ENCODE results near the gene MAP3K3.

DNA sequence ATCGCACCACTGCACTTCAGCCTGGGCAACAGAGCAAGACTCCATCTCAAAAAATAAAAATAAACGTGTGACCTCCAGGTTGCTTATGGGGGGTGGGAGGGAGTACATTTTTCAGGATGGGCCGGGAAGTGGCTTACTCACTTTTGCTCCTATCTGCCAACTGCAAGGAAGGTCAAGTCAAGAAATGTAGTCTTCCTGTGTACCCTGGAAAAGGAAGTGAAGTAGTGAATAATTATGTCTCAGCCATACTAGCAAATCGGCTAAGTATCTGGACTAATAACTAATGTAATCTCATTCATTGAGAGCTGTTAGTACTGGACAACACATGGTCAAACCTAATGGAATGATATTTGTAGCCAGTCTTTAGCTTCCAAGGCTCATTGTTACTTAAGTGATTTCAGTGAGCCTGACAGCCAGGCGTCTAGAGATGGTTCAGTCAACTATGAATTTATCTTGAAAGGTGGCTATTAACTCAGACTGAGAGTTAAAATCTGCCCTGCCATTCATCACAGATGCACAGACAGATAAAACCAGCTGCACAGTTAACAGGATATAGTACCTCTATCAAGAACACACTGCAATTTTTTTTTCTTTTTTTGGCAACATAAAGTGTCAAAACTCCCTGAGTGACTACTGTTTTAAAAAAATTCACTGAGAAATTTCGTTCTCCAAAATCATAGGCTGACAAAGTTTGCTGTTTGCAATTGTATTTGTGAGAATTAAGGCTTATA, 25.2 kb upstream of the MAP3K3 start:
- TF ChIP-seq, protein P1, sequence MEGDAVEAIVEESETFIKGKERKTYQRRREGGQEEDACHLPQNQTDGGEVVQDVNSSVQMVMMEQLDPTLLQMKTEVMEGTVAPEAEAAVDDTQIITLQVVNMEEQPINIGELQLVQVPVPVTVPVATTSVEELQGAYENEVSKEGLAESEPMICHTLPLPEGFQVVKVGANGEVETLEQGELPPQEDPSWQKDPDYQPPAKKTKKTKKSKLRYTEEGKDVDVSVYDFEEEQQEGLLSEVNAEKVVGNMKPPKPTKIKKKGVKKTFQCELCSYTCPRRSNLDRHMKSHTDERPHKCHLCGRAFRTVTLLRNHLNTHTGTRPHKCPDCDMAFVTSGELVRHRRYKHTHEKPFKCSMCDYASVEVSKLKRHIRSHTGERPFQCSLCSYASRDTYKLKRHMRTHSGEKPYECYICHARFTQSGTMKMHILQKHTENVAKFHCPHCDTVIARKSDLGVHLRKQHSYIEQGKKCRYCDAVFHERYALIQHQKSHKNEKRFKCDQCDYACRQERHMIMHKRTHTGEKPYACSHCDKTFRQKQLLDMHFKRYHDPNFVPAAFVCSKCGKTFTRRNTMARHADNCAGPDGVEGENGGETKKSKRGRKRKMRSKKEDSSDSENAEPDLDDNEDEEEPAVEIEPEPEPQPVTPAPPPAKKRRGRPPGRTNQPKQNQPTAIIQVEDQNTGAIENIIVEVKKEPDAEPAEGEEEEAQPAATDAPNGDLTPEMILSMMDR (conservative IDR thresholded peaks at IDR 0.05; ENCODE audit: low read length) = no peak
- TF ChIP-seq EZH2phosphoT487 (IDR thresholded peaks at IDR 0.05; ENCODE audit: borderline replicate concordance) = no peak

Data from Loucy (cell line).